GM23338 (cell line): Measurements from ENCODE around the gene ESYT2. TPM values are rescaled to one million over a fixed set of nuclear protein-coding genes. Genes with fewer than 3 reads are reported as not detected.

Experiments
- ATAC-seq: fragments of 200-7000 bp; cut with Tn5 transposase; 3 replicates; pipeline ENCODE4 v1.9.1; 2020
- DNase-seq: peaks from one replicate; pipeline ENCODE4 v3.0.0-alpha.2; 2015; ENCODE audit warnings: low spot score
- H2AFZ ChIP-seq: fragments of 200-600 bp; sonication (generic); 2 replicates; pipeline ENCODE4 v1.8.0; 2016; ENCODE audit warnings: antibody characterized with exemption, mild to moderate bottlenecking, moderate library complexity
- H3F3A ChIP-seq: fragments of 200-600 bp; sonication (generic); replicated peaks from 2 replicates; pipeline ENCODE4 v1.8.0; 2017; ENCODE audit warnings: antibody characterized with exemption, mixed run types, low read depth
- H3K27ac ChIP-seq: fragments of 200-600 bp; sonication (generic); 2 replicates; pipeline ENCODE4 v1.6.1; 2016; ENCODE audit warnings: low read depth
- H3K27me3 ChIP-seq: fragments of 200-600 bp; sonication (generic); 2 replicates; pipeline ENCODE4 v1.8.0; 2016; ENCODE audit warnings: mild to moderate bottlenecking, mixed run types, moderate library complexity; ENCODE audit not compliant: insufficient read depth
- H3K36me3 ChIP-seq: fragments of 200-600 bp; sonication (generic); 2 replicates; pipeline ENCODE4 v1.8.0; 2016; ENCODE audit warnings: mild to moderate bottlenecking; ENCODE audit not compliant: insufficient read depth
- H3K4me1 ChIP-seq: fragments of 200-600 bp; sonication (generic); 2 replicates; pipeline ENCODE4 v1.8.0; 2016; ENCODE audit warnings: mild to moderate bottlenecking, moderate library complexity; ENCODE audit not compliant: insufficient read depth
- H3K4me2 ChIP-seq: fragments of 200-600 bp; sonication (generic); 2 replicates; pipeline ENCODE4 v1.7.1; 2017; ENCODE audit warnings: mixed run types
- H3K4me3 ChIP-seq: fragments of 200-600 bp; sonication (generic); 2 replicates; pipeline ENCODE4 v1.6.1; 2016; ENCODE audit warnings: mixed run types
- H3K79me2 ChIP-seq: fragments of 200-600 bp; sonication (generic); replicated peaks from 2 replicates; pipeline ENCODE4 v1.8.0; 2017; ENCODE audit warnings: mild to moderate bottlenecking; ENCODE audit not compliant: insufficient read depth
- H3K9me2 ChIP-seq: fragments of 200-600 bp; sonication (generic); 2 replicates; pipeline ENCODE4 v1.8.0; 2017; ENCODE audit not compliant: insufficient read depth
- H4K20me1 ChIP-seq: fragments of 200-600 bp; sonication (generic); replicated peaks from 2 replicates; pipeline ENCODE4 v1.8.0; 2017; ENCODE audit warnings: mild to moderate bottlenecking; ENCODE audit not compliant: insufficient read depth
- H3K27ac Mint-ChIP-seq: 2 replicates; pipeline ENCODE4 v1.8.0; 2020; ENCODE audit warnings: inconsistent platforms, mild to moderate bottlenecking, moderate library complexity, mixed read lengths
- H3K27me3 Mint-ChIP-seq: 3 replicates; pipeline ENCODE4 v1.8.0; 2022; ENCODE audit warnings: low read depth, mild to moderate bottlenecking, moderate library complexity, mixed read lengths, inconsistent platforms; ENCODE audit not compliant: insufficient read depth, poor library complexity
- H3K36me3 Mint-ChIP-seq: 3 replicates; pipeline ENCODE4 v1.8.0; 2021; ENCODE audit warnings: low read depth, mild to moderate bottlenecking, inconsistent platforms, moderate library complexity, mixed read lengths
- H3K4me1 Mint-ChIP-seq: 3 replicates; pipeline ENCODE4 v1.8.0; 2020; ENCODE audit warnings: mild to moderate bottlenecking, inconsistent platforms, mixed read lengths
- H3K4me3 Mint-ChIP-seq: 3 replicates; pipeline ENCODE4 v1.8.0; 2021; ENCODE audit warnings: moderate library complexity, mild to moderate bottlenecking, inconsistent platforms, mixed read lengths
- H3K9me3 Mint-ChIP-seq: 3 replicates; pipeline ENCODE4 v1.8.0; 2020; ENCODE audit warnings: moderate library complexity, mild to moderate bottlenecking, inconsistent platforms, mixed read lengths
- CTCF ChIP-seq, 2 experiments: fragments of 200-600 bp in 1 of 2; sonication (generic) in 1 of 2; conservative IDR thresholded peaks; 2 replicates each; pipeline versions ENCODE4 v1.5.1 to v1.6.1; 2016 to 2017; ENCODE audit warnings: antibody characterized with exemption in 2 of 2, low read depth in 2 of 2, mild to moderate bottlenecking in 2 of 2, moderate library complexity in 1 of 2
- ETS1 ChIP-seq: IDR thresholded peaks from 2 replicates; pipeline ENCODE4 v1.6.1; 2016; ENCODE audit warnings: antibody characterized with exemption
- EZH2 ChIP-seq: fragments of 200-600 bp; sonication (generic); IDR thresholded peaks from one replicate; pipeline ENCODE4 v1.8.0; 2017; ENCODE audit warnings: antibody characterized with exemption, mild to moderate bottlenecking, low read depth; ENCODE audit not compliant: unreplicated experiment
- EZH2phosphoT487 ChIP-seq: fragments of 200-600 bp; sonication (generic); IDR thresholded peaks from one replicate; pipeline ENCODE4 v1.8.1; 2018; ENCODE audit warnings: antibody characterized with exemption; ENCODE audit not compliant: unreplicated experiment
- JUNB ChIP-seq: IDR thresholded peaks from one replicate; pipeline ENCODE4 v1.6.1; 2016; ENCODE audit warnings: antibody characterized with exemption; ENCODE audit not compliant: unreplicated experiment
- NANOG ChIP-seq: IDR thresholded peaks from 2 replicates; pipeline ENCODE4 v1.6.1; 2016; ENCODE audit warnings: antibody characterized with exemption, borderline replicate concordance
- POLR2AphosphoS5 ChIP-seq: IDR thresholded peaks from 2 replicates; pipeline ENCODE4 v1.6.1; 2016; ENCODE audit warnings: antibody characterized with exemption, low read depth
- REST ChIP-seq: IDR thresholded peaks from one replicate; pipeline ENCODE4 v1.6.1; 2018; ENCODE audit warnings: antibody characterized with exemption; ENCODE audit not compliant: unreplicated experiment
- STAT1 ChIP-seq: IDR thresholded peaks from one replicate; pipeline ENCODE4 v1.6.1; 2016; ENCODE audit warnings: antibody characterized with exemption; ENCODE audit not compliant: unreplicated experiment
- ZNF114 ChIP-seq: fragments of 250-450 bp; sonication (Bioruptor Pico); IDR thresholded peaks from 2 replicates; pipeline ENCODE4 v1.5.0; 2020; ENCODE audit warnings: mild to moderate bottlenecking, moderate library complexity
- ZNF331 ChIP-seq: fragments of 250-450 bp; sonication (Bioruptor Pico); IDR thresholded peaks from 2 replicates; pipeline ENCODE4 v1.5.0; 2020; ENCODE audit warnings: low read depth, mild to moderate bottlenecking, moderate library complexity
- ZNF462 ChIP-seq: fragments of 250-450 bp; sonication (Bioruptor Pico); IDR thresholded peaks from 2 replicates; pipeline ENCODE4 v1.5.0; 2020; ENCODE audit warnings: mild to moderate bottlenecking, moderate library complexity
- polyA plus RNA-seq: library from polyadenylated mRNA; unstranded; fragments of >200 nt; fragmentation: Nextera tagmentation; extraction: Ambion mirVana; gene quantifications from 2 replicates; pipeline ENCODE4 v1.2.1, GENCODE V29; 2016
- total RNA-seq: library from RNA; depleted of rRNA; stranded (reverse); fragments of >200 nt; shearing (Covaris generic); gene quantifications from 2 replicates; pipeline ENCODE4 v1.2.3, GENCODE V29; 2014

The ESYT2 gene
- total and polyA plus RNA-seq, 2 experiments from 2014 or later = 9.6 to 52.7 TPM

GRCh38 chr7:158830211-158830723 is 958 bp upstream of the ESYT2 start (continued):
- no peak for TF ChIP-seq ETS1

- Histone ChIP-seq H2AFZ (no peak overlapping the region), H3K9me2 (no peaks in the 10 kb centered on the region), H3F3A (peaks cover 11% of the 10 kb centered on the region; the same call in 1 of the 2 replicates), H3K27me3 (peaks cover 36% of the 10 kb centered on the region), H4K20me1 (peaks cover 28% of the 10 kb centered on the region), H3K27ac (no peak overlapping the region), H3K4me3 (peak overlapping the region; percentile 81), H3K4me2 (peak overlapping the region; percentile 100), H3K4me1 (peaks cover 25% of the 10 kb centered on the region), H3K36me3 (no peaks in the 10 kb centered on the region), H3K79me2 (peaks cover 41% of the 10 kb centered on the region)
- Mint-ChIP-seq H3K27ac (no peak overlapping the region), H3K4me3 (peak overlapping the region; percentile 80), H3K36me3 (peaks cover 10% of the 10 kb centered on the region), H3K27me3 (peaks cover 18% of the 10 kb centered on the region), H3K9me3 (no peaks in the 10 kb centered on the region; the same call in 2 of the 3 replicates), H3K4me1 (peaks cover 29% of the 10 kb centered on the region)
- TF ChIP-seq ETS1 (no peak), EZH2phosphoT487 (no peak), NANOG (no peak), JUNB (no peak), STAT1 (no peak), ZNF114 (CRISPR knock-in tag) (no peak), POLR2AphosphoS5 (no peak), ZNF331 (CRISPR knock-in tag) (no peak), EZH2 (no peak), CTCF (conservative IDR thresholded peaks at IDR 0.05; ENCODE audit: low read depth in 2 of 2) (no peak), REST (no peak), ZNF462 (CRISPR knock-in tag) (no peak)
- ATAC-seq (peak; percentile 53), DNase-seq (peak; percentile 78)
These were observed 328 bp downstream of the ESYT2 start for GRCh38 chr7:158829021-158829341.
